ENCODE measurements around the gene WFS1. TPM values are rescaled to one million over a fixed set of nuclear protein-coding genes. Genes with fewer than 3 reads are reported as not detected.

Gene WFS1
- total RNA-seq, 1 experiment from 2014 or later = 21.5 TPM

DNA sequence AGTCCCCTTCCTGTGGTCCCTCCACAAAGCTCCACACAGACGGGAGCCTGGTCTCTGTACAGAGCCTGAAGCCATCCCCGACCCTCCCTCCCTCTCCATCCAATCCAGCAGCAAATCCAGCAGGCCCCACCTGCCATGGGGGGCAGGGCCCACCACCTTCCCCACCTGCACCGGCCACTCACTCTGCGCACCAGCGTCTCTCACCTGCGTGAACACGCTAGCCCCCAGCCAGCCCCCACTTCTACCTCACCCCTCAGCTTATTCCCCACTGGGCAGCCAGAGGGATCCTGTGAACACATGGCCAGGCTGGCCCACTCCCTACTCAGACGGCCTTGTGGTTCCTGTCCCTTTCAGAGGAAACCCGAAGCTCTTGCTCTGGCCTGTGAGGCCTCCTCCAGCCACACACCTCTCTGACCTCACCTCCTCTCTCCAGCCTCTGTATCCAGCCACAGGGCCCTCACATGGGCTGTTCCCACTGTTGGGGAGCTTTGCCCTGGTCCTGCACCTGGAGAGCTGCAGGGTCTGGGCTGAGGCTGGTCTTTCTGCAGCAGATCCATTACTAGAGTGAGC is 70.9 kb downstream of the WFS1 start:
- TF ChIP-seq POLR2A (IDR thresholded peaks at IDR 0.05; ENCODE audit: borderline replicate concordance, extremely low read depth, insufficient read depth, insufficient read length) (no peak), SP1 (IDR thresholded peaks at IDR 0.05; ENCODE audit: low read depth) (no peak), POLR2AphosphoS5 (IDR thresholded peaks at IDR 0.05; ENCODE audit: low read depth, low read length) (no peak), TCF7L2 (IDR thresholded peaks at IDR 0.05; ENCODE audit: borderline replicate concordance, extremely low read depth, insufficient read depth, insufficient read length) (no peak), JUND (IDR thresholded peaks at IDR 0.05) (no peak), RAD21 (IDR thresholded peaks at IDR 0.05; ENCODE audit: low read depth) (no peak), ELF1 (IDR thresholded peaks at IDR 0.05; ENCODE audit: borderline replicate concordance, low read depth) (no peak), EZH2 (IDR thresholded peaks at IDR 0.05) (no peak), ZNF274 (IDR thresholded peaks at IDR 0.05; ENCODE audit: low read depth, low read length) (no peak), ZFX (IDR thresholded peaks at IDR 0.05) (no peak)
- TF ChIP-seq, protein P1, sequence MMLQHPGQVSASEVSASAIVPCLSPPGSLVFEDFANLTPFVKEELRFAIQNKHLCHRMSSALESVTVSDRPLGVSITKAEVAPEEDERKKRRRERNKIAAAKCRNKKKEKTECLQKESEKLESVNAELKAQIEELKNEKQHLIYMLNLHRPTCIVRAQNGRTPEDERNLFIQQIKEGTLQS (IDR thresholded peaks at IDR 0.05) = no peak
- TF ChIP-seq, protein P2, sequence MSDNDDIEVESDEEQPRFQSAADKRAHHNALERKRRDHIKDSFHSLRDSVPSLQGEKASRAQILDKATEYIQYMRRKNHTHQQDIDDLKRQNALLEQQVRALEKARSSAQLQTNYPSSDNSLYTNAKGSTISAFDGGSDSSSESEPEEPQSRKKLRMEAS (IDR thresholded peaks at IDR 0.05) = no peak
- no peaks in the 10 kb centered on the region for H3K79me2 ChIP-seq (ENCODE audit: insufficient read depth, low read length)
- ATAC-seq (no peak), DNase-seq (ENCODE audit: low read depth, low spot score) (no peak)
- no peaks in the 10 kb centered on the region; the same call in 1 of the 2 replicates for H4K20me1 ChIP-seq (ENCODE audit: insufficient read depth)
- H3K4me1 ChIP-seq (ENCODE audit: control insufficient read depth in 1 of 2, insufficient read depth in 2 of 2, low read length in 2 of 2) = peaks cover 27 to 40% of the 10 kb centered on the region in 2 experiments
- intact Hi-C loops (cut with micrococcal nuclease) = no loop called here
- H3K27ac ChIP-seq (ENCODE audit: low read depth, low read length) = no peak overlapping the region
- RAD21 ChIA-PET (ENCODE audit: low non-redundant PET in 1 of 2, low total read pairs in 2 of 2, uncharacterized antibody in 2 of 2, unreplicated experiment in 2 of 2) = no interaction called here
- H3K4me3 ChIP-seq (replicated peaks in 1 of 2; ENCODE audit: low read depth in 1 of 2, low read length in 2 of 2) = no peak overlapping the region
- no peak overlapping the region for H2AFZ ChIP-seq (ENCODE audit: low read depth, low read length, poor library complexity, severe bottlenecking)
- H3K9me2 ChIP-seq (ENCODE audit: insufficient read depth) = no peaks in the 10 kb centered on the region
- H3K27me3 ChIP-seq (ENCODE audit: insufficient read depth, low read length) = 0 out of 2 replicates have a peak, but pooled peaks cover 3% of the 10 kb centered on the region
- no TSS peak for BruUV-seq (replicated peaks)
- no peaks in the 10 kb centered on the region for H3K9me3 ChIP-seq (ENCODE audit: control insufficient read depth in 1 of 2, insufficient read depth in 1 of 2, low read depth in 1 of 2, low read length in 2 of 2)
- CTCF ChIA-PET = no interaction called here
- POLR2A ChIA-PET = no interaction called here
- no peak overlapping the region for H3K4me2 ChIP-seq (ENCODE audit: low read length)
- no peaks in the 10 kb centered on the region for H3K36me3 ChIP-seq (ENCODE audit: control insufficient read depth in 1 of 2, insufficient read depth in 2 of 2, low read length in 2 of 2)
- H3K9ac ChIP-seq (ENCODE audit: low read length) = no peak overlapping the region

Measured in HCT116 (cell line).